ENCODE data around the gene CFAP20DC.

DNA sequence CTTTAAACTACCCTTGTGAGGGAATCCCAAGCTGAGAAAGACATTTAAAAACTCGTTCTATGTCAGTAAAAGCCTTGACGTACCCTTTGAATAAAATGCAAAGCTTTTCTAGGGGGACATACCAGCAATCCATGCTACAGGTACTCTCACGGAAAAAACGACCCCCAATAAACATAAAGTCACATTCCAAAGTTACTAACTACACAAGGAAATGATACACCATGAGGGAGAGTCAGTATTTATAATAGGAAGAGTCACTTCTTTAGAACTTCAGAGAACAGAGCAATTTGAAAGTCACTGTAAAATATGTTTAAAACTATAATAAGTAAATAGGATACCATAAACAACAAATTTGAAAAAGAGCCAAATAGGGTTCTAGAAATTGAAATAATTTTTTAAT lies 63.2 kb downstream of the CFAP20DC start:
- no peak for TF ChIP-seq POLR2AphosphoS5 (IDR thresholded peaks at IDR 0.05; ENCODE audit: insufficient read depth in 1 of 2, low read depth in 1 of 2)
- TF ChIP-seq, protein P1, sequence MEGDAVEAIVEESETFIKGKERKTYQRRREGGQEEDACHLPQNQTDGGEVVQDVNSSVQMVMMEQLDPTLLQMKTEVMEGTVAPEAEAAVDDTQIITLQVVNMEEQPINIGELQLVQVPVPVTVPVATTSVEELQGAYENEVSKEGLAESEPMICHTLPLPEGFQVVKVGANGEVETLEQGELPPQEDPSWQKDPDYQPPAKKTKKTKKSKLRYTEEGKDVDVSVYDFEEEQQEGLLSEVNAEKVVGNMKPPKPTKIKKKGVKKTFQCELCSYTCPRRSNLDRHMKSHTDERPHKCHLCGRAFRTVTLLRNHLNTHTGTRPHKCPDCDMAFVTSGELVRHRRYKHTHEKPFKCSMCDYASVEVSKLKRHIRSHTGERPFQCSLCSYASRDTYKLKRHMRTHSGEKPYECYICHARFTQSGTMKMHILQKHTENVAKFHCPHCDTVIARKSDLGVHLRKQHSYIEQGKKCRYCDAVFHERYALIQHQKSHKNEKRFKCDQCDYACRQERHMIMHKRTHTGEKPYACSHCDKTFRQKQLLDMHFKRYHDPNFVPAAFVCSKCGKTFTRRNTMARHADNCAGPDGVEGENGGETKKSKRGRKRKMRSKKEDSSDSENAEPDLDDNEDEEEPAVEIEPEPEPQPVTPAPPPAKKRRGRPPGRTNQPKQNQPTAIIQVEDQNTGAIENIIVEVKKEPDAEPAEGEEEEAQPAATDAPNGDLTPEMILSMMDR (IDR thresholded peaks at IDR 0.05) = no peak
- no peak for TF ChIP-seq POLR2A (IDR thresholded peaks at IDR 0.05)

Data from vagina (tissue), 2 donors.